HTR-8/SVneo (cell line): ENCODE measurements around the gene MAP2K1.
"Not testable (repeated sequence)": the region's sequence is repeated elsewhere in the genome, so short reads cannot be mapped to it uniquely, and the experiment has no call there.

ENCODE experiments used
- DNase-seq: peaks from one replicate; pipeline ENCODE4 v3.0.0; 2011; ENCODE audit warnings: low spot score, mixed read lengths; ENCODE audit not compliant: insufficient read length
- FAIRE-seq: peaks from 2 replicates; lab custom pipeline; 2011; peaks lifted over from hg19 to GRCh38; lab: Jason Lieb, UNC

Gene MAP2K1

DNA sequence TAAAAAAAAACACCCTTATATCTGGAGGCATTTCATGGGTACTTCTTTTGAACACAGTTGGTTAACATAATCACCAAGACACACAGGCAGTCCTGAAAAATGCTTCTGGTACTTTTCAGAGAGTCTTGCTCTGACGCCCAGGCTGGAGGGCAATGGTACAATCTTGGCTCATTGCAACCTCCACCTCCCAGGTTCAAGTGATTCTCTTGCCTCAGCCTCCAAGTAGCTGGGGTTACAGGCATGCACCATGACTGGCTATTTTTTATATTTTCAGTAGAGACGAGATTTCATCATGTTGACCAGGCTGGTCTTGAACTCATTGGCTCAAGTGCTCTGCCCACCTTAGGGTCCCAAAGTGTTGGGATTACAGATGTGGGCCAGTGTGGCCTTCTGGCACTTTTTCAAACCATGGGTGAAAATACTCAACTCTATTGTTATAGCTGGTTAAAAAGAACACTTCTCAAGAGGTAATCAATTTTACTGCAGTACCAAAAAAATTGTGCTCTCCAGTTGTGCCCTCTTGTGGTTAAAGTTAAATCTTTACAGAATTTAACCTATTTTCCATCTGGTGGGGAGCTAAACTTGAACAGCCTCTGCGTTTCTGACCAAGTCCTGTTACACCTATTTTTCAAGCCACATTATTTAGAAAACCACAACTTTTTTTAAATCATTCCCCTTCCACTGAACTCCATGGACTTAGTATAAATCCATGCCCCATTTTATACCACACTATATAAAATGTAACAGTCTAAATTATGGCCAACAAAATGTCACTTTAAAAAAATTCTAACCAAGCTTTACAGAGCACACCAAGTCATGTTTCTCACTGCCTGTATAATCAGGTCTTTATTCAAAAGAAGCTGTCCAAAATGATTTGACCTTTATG, 112.0 kb downstream of the MAP2K1 start:
- no peak for FAIRE-seq
- DNase-seq, result no peak

DNA sequence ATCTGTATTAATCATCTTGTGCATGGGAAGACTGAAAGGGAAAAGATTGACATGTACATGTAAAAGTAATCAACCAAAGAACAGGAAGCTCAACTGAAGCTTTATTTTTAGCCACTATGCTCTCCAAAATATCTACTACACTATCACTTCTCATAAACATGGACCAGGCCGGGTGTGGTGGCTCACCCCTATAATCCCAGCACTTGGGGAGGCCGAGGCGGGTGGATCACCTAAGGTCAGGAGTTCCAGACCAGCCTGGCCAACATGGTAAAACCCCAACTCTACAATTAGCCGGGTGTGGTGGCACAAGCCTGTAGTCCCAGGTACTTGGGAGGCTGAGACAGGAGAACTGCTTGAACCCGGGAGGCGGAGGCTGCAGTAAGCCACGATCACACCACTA, 113.6 kb downstream of the MAP2K1 start:
- not testable (repeated sequence) for DNase-seq, FAIRE-seq

DNA sequence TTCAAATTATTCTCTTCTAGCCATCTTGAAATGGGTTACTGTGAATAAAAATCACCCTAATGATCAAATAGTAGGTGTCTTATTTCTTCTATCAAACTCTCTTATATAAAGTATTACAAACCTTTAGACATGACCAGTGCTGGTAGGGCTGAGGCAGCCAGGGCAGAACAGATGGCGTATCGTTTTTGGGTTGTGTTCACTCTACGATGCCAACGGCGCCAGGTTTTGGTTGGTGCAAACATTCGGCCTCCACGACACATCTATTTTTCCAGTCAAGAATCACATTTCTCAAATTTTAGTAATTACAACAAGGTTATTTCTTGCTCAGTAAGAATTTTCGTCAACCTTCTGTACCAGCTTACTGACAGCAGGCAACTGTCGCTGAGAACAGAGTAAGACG, 115.8 kb downstream of the MAP2K1 start:
- no peak for FAIRE-seq
- DNase-seq, result no peak

DNA sequence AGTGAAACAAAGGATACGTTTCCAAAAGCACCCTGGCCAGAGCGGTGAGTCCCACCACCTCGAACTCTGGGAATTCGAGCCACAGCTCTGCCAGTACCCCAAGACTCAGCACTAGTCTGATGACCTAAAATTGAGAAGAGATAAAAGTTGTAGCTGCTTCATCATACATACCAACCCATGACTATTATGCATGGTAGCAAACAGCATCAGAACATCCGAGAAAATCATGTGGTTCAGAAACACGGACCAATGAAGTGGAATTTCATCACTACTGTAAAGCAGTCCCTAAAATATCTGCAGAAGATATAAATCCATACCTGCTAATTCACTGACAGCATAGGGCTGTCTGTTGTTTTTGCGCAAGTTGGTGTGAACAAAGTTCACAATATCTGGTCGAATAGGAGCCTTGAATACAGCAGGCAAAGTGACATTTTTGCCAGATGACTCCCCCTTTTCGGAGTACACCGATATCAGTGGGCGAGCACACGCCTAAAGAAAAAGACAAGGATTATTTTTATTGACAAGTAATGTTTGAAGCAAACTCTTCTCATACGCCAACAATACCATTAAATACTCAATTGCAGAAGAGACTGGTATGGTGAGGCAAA, 116.4 kb downstream of the MAP2K1 start:
- DNase-seq, FAIRE-seq: not testable (repeated sequence)

DNA sequence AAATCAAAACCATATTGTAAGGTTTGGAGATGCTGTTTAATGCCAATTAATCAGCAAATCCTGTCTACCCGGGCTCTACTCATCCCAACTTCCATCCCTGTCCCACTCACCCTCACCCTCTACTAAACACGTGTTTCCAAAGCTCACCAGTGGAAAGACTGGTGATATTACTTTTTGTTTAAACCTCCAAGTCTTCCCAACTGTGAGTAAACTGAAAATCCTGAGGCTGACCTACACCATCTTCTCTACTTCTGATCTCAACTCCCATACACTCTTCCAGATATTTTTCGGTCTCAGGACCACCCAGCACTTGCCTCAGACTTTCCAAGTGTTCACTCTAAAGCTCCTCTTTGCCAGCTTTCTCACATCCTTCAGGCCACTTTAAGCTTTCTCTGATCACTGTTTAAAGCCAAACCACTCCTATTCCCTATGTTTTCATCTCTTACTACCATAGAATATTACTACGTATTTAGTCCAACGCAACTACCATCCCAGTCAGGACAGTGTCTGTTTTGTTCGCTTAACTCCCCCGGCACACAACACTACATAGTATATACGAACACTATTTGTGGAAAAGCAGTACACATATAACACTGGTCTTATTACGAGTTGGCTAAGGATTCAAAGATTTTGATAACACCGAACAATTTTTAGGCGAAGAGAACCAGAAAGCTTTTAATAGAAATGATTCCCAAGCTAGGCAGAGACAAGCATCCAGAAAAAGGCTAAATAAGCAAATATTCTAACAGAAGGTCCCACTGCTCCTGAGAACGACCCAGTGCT, 117.3 kb downstream of the MAP2K1 start:
- DNase-seq (no peak), FAIRE-seq (no peak)

DNA sequence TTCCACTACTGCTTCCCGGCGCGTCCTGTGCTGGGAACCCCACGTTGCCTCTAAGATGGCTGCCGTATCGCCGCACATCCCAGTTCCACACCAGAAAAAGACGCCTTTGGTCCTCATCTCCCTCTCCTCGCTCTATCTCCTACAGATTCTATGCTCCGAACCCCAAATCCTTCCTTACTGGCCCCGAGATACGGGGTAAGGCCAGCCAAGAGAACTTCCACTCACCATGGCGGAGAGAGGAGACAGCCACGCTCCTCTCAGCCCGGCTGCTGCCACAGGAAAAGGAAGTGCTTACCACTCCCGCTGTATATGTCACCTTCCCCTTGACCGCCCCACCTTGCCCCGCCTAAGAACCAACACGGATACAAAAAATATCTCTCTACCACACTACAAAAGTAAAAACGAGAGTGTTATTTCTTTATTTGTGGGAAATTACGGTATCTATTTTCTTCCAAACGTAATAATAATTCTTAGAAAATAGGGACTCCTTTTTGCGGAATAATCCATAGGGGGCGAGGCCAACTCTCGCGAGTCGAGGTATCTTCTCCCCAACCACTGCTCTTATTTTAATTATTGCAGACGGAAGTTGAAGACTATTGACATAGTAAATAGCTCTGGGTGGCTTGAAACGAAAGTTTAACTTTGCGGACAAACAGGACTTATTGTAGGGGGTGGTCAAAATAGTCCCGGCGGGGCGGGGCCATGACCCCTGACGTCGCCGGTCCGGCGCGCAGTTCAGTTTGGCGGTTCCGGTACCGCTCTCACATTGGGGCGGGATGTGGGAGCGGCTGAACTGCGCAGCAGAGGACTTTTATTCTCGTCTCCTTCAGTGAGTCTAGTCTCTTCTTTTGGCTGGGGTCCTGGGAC, 118.1 kb downstream of the MAP2K1 start, which contains the start of the genes RPL4 and ZWILCH:
TSS of gene RPL4 (minus strand) at position 293 of the 867 bp plus-strand sequence. CDS start at position 228, 65 bp downstream.
TSS of gene ZWILCH (plus strand) at position 764 of the 867 bp plus-strand sequence. CDS start at position 777, 13 bp downstream.
- DNase-seq, result peak; percentile 64
- no peak for FAIRE-seq

DNA sequence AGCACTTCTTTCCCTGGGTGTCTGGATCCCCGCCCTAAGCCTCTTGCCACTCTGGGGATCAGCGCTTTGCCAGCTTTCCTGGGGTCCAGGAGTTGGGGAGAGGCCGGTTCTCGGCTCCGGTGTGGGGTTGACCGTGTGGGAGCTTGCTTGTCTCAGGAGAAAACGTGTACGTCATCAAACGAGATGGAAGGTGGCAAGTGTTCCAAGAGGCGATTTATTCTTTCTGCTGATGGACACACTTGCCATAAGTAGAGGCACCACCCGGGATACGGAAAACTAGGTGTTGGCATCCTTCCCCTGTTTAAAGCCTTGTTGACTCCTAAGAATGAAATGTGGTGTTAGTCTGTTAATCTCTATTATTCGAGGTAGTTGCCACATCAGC, 118.7 kb downstream of the MAP2K1 start:
- peak; percentile 27 for DNase-seq
- FAIRE-seq, result no peak

DNA sequence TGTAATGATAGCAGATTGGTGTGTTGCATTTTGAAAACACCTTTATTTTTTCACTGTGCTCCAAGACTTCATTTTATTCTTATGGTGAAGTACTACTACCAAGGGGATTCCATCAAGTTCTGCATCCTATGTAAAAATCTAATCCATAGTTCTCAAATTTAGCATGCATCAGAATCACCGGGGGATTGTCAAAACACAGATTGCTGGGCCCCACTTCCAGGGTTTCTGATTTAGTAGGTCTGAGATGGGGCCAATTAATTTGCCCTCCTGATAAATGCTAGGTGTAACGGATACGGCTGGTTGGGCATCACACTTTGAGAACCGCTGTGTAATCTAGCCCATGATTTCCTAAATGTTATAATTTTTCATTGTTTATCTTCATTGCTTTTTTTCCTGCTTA, 119.1 kb downstream of the MAP2K1 start:
- DNase-seq (no peak), FAIRE-seq (no peak)

DNA sequence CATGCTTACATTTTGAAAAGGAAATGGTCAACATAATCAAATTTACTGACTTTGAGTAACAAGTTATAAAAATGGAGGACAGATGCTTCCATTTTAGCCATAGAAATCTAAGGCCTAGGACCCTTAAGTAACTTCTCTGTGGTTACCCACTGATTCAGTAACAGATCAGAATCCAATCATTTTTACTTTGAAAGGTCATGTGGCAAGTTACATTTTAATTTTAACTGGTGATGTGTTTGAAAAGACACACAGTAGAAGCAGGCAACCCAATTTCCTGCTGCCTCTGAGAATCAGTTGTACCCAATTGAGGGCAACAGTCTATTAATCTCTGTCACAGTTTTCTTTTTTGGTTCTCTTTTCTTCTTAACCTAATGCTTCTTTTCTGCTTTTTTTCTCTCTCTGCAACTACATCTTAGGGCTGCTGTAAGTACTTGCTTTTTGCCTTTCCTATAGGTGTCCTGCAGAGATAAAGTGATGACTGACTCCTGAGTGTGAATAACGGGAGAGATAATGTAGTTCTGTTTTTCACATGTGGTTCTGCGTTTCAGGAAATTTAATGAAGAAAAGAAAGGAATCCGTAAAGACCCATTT, 121.7 kb downstream of the MAP2K1 start:
- DNase-seq, result no peak
- no peak for FAIRE-seq

DNA sequence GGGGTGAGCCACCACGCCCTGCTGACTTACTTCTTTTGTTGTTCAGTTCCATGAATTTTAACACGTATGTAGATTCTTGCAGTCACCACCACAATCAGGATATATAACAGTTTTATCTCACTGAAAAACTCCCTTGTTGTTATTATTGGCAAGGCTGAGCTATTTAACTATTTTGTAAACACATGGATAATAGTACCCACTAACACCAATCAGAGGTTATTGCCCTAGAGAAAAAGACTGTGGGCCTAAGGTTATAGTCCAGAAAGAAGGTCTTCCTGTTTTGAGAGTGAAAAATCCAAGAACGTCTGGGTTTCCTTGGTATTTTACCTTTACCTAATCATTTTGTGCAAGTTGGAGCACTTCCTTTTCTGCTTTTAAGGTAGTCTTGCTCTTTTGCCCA, 127.9 kb downstream of the MAP2K1 start:
- FAIRE-seq, result no peak
- DNase-seq, result no peak

DNA sequence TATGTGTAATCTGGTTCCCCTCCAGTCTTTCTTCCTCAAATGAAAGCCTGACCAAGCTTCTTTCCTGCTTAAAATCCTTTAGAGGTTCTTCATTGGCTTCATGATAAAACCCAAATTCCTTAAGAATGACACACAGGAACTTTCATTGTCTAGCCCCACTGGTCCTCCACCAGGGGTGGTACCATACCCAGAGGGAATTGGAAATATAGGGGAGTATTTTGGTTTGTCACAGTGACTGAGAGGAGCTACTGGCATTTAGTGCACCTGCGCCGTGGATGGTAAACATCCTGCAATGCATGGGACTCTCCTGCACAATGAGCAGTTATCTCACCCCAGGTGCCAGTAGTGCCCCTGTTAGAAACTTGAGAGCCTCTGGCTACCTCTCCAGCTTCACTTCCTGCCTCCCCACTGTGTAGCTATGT, 129.2 kb downstream of the MAP2K1 start:
- no peak for FAIRE-seq
- DNase-seq, result no peak

DNA sequence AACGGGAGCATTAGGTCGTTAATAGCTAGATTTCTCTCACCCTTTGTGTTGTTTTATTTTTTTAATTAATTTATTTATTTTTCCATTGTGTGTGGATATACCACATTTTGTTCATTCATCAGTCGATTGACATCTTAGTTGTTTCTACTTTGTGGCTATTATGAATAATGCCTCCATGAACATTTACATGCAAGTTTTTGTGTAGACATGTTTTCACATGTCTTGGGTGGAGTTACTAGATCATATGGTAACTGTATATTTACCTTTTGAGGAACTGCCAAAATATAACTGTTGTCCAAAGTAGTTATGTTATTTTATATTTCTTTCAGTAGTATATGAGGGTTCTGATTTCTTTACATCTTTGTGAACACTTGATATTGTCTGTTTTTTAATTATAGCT, 137.2 kb downstream of the MAP2K1 start:
- FAIRE-seq, result no peak
- DNase-seq, result no peak

DNA sequence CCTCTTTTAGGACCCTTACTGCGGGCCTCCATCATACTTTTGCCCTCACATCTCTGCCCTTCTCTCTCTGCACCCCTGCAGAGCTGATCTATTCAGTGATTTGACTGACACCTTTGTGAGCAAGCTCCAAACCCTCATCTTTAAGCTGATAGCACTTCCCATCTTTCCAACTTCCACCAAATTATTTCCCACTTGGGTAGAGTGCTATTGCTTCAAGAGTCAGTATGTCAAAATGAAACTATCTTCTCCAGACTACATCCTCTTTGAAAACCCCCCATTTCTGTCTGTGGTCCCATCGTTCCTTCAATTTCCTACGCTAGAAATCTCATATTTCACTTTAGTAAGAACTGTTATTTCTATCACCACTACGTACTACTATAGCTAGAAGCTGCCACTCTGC, 138.1 kb downstream of the MAP2K1 start:
- no peak for DNase-seq
- no peak for FAIRE-seq

DNA sequence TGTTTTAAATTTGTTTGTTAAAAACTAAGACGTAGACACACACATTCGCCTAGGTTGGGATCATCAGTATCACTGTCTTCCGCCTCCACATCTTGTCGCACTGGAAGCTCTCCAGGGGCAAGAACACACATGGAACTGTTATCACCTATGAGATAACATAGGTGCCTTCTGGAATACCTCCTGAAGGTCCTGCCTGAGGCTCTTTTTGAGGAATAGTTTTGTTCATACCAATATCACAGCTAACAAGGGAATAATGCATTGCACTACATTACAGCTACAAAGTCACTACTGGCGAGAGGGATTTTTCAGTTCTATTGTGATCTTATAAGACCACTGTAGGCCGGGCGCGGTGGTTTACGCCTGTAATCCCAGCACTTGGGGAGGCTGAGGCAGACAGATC, 148.3 kb downstream of the MAP2K1 start:
- FAIRE-seq (no peak), DNase-seq (no peak)
